Omental fat pad (tissue), 4 donors: ENCODE data around the gene NPPC. TPM values are rescaled to one million over a fixed set of nuclear protein-coding genes. Genes with fewer than 3 reads are reported as not detected.

ENCODE experiments used
- ATAC-seq: fragments of 150-250 bp; one replicate; pipeline ENCODE4 v1.9.1; 2016; ENCODE audit warnings: mild to moderate bottlenecking, moderate library complexity; ENCODE audit not compliant: low FRiP score
- DNase-seq: peaks from one replicate; pipeline ENCODE4 v3.0.0-alpha.2; 2019; ENCODE audit warnings: low spot score
- total RNA-seq, 4 donors: library from RNA; depleted of rRNA; stranded (reverse); fragments of >200 nt; gene quantifications; one replicate each; pipeline ENCODE4 v1.1.0, GENCODE V29; 2016
- TF ChIP-seq, protein P1 (sequence below), 3 donors: fragments of 450-650 bp; IDR thresholded peaks; one replicate each; pipeline ENCODE4 v1.5.1; 2016 to 2017; ENCODE audit warnings: antibody characterized with exemption in 3 of 3, mild to moderate bottlenecking in 3 of 3, moderate library complexity in 2 of 3

The NPPC gene
- total RNA-seq, 4 donors from 2014 or later, result not detected

GRCh38 chr2:231946241-231946814 is 20.1 kb upstream of the NPPC start:
- TF ChIP-seq, protein P1, sequence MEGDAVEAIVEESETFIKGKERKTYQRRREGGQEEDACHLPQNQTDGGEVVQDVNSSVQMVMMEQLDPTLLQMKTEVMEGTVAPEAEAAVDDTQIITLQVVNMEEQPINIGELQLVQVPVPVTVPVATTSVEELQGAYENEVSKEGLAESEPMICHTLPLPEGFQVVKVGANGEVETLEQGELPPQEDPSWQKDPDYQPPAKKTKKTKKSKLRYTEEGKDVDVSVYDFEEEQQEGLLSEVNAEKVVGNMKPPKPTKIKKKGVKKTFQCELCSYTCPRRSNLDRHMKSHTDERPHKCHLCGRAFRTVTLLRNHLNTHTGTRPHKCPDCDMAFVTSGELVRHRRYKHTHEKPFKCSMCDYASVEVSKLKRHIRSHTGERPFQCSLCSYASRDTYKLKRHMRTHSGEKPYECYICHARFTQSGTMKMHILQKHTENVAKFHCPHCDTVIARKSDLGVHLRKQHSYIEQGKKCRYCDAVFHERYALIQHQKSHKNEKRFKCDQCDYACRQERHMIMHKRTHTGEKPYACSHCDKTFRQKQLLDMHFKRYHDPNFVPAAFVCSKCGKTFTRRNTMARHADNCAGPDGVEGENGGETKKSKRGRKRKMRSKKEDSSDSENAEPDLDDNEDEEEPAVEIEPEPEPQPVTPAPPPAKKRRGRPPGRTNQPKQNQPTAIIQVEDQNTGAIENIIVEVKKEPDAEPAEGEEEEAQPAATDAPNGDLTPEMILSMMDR (IDR thresholded peaks at IDR 0.05), result no peak
- DNase-seq (no peak), ATAC-seq (no peak)

DNA sequence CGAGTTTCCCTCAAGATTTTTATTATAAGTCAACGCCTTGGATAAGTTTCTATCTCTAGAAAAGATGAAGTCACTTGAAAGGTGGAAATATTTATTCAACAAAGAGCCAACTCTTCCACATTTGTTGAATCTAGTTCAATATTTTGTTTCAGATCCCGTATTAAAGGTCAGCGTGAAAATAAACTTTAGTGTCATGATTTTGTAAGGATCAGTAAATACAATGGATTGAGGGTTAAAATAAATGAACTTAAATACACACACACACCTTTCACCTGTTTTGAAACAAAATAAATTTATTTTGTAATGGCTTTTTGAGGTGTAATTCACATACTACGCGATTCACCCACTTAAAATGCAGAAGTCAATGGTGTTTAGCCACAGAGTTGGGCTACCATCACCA is 16.0 kb upstream of the NPPC start:
- DNase-seq, result no peak
- no peak for ATAC-seq
- TF ChIP-seq, protein P1 (IDR thresholded peaks at IDR 0.05), result no peak

DNA sequence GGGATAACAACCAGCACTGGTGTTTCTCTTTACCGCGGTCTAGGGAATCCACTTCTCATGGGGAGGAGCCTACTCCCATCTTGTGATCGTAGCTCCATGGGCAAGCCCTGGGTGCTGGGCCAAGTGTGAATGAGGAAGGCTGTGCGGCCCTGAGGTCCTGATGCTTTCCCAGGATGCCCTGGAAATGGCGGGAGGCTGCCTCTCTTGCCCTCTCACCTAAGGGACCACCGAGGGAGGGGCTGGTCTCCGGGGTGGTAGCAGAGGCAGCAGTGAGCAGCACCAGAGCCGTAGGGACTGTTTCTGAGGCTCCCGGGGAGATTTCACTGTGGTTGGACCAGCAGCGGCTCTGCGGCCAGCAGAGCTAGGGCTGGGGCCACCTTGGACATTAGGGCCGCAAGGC is 15.5 kb upstream of the NPPC start:
- no peak for DNase-seq
- TF ChIP-seq, protein P1 (IDR thresholded peaks at IDR 0.05), result no peak
- ATAC-seq, result no peak

- TF ChIP-seq, protein P1 (IDR thresholded peaks at IDR 0.05), result no peak
- peak; percentile 44 for ATAC-seq
- DNase-seq, result no peak
Observed at GRCh38 chr2:231940795-231941194, 14.6 kb upstream of the NPPC start.

- TF ChIP-seq, protein P1 (IDR thresholded peaks at IDR 0.05), result no peak
- ATAC-seq, result no peak
- DNase-seq, result no peak
Observed at GRCh38 chr2:231939022-231939421, 12.8 kb upstream of the NPPC start.

DNA sequence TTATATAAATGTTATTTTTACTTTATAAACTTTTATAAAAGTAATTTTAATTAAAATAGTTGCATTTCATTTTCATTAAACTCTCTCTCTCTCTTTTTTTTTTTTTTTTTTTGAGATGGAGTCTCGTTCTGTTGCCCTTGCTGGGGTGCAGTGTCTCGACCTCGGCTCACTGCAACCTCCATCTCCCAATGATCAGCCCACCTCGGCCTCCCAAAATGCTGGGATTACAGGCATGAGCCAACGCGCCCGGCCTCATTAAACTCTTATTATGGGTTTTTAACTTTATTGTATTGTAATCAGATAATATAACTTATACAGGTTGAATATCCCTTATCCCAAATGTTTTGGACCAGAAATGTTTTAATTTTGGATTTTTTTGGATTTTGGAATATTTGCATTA is 10.9 kb upstream of the NPPC start:
- no peak for DNase-seq
- ATAC-seq, result no peak
- TF ChIP-seq, protein P1 (IDR thresholded peaks at IDR 0.05), result no peak

DNA sequence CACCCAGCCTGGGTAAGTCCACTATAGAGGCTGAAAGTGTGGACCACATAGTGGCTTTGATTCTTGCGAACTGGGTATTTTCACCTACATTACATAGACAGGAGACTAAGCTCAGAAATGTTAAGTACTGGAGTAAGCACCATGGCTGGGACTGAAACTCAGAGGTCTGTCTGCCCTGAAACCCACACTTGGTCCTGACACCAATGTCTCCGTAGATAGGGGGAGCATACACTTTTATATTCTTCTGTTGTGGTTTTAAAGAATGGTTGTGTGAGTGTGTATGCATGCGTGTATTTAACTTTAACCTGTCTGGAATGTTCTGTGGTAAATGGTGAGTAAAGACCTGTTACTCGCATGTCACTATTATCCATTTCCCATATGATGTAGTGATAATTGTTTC is 10.3 kb upstream of the NPPC start:
- ATAC-seq, result no peak
- no peak for DNase-seq
- TF ChIP-seq, protein P1 (IDR thresholded peaks at IDR 0.05), result no peak
